Loucy (cell line): ENCODE data around the gene IRAK1.

Experiments used
- H2AFZ ChIP-seq: fragments of 200-600 bp; sonication (generic); 2 replicates; pipeline ENCODE4 v1.6.0; 2016; ENCODE audit warnings: antibody characterized with exemption, mild to moderate bottlenecking, low read length, moderate library complexity
- H3F3A ChIP-seq: fragments of 200-600 bp; 2 replicates; pipeline ENCODE4 v1.6.0; 2016; ENCODE audit warnings: antibody characterized with exemption, low read depth, mild to moderate bottlenecking
- H3K27me3 ChIP-seq: fragments of 200-600 bp; sonication (generic); 2 replicates; pipeline ENCODE4 v1.6.1; 2014; ENCODE audit warnings: low read length, mild to moderate bottlenecking; ENCODE audit not compliant: insufficient read depth, poor library complexity, severe bottlenecking
- H3K36me3 ChIP-seq: fragments of 200-600 bp; sonication (generic); 2 replicates; pipeline ENCODE4 v1.6.1; 2016; ENCODE audit warnings: low read length; ENCODE audit not compliant: insufficient read depth
- H3K4me1 ChIP-seq: fragments of 200-600 bp; sonication (generic); 2 replicates; pipeline ENCODE4 v1.5.1; 2014; ENCODE audit warnings: low read length, mild to moderate bottlenecking; ENCODE audit not compliant: insufficient read depth, poor library complexity, severe bottlenecking
- H3K4me2 ChIP-seq: fragments of 200-600 bp; sonication (generic); 2 replicates; pipeline ENCODE4 v1.6.0; 2014; ENCODE audit warnings: antibody characterized with exemption, low read length, low read depth, mild to moderate bottlenecking; ENCODE audit not compliant: poor library complexity, severe bottlenecking
- H3K4me3 ChIP-seq: fragments of 200-600 bp; sonication (generic); 2 replicates; pipeline ENCODE4 v1.5.1; 2014; ENCODE audit warnings: low read length, mild to moderate bottlenecking, mixed read lengths; ENCODE audit not compliant: poor library complexity, severe bottlenecking
- H3K79me2 ChIP-seq: fragments of 200-600 bp; sonication (generic); 2 replicates; pipeline ENCODE4 v1.6.1; 2014; ENCODE audit warnings: low read length; ENCODE audit not compliant: insufficient read depth
- H3K9ac ChIP-seq: fragments of 200-600 bp; sonication (generic); 2 replicates; pipeline ENCODE4 v1.6.0; 2014; ENCODE audit warnings: mild to moderate bottlenecking, low read depth, low read length, moderate library complexity; ENCODE audit not compliant: poor library complexity, severe bottlenecking
- H3K9me2 ChIP-seq: fragments of 200-600 bp; sonication (generic); replicated peaks from 2 replicates; pipeline ENCODE4 v1.6.1; 2016; ENCODE audit warnings: low read depth, low read length, mixed read lengths
- H3K9me3 ChIP-seq: fragments of 200-600 bp; sonication (generic); 2 replicates; pipeline ENCODE4 v1.6.1; 2014; ENCODE audit warnings: mild to moderate bottlenecking, antibody characterized with exemption, low read length, low read depth; ENCODE audit not compliant: insufficient read depth
- H4K20me1 ChIP-seq: fragments of 200-600 bp; sonication (generic); 2 replicates; pipeline ENCODE4 v1.6.0; 2014; ENCODE audit warnings: antibody characterized with exemption, low read length, mild to moderate bottlenecking; ENCODE audit not compliant: insufficient read depth, poor library complexity, severe bottlenecking
- CTCF ChIP-seq: fragments of 200-600 bp; sonication (generic); conservative IDR thresholded peaks from 2 replicates; pipeline ENCODE4 v1.5.1; 2014; ENCODE audit warnings: mild to moderate bottlenecking, antibody characterized with exemption, low read length
- EZH2phosphoT487 ChIP-seq: fragments of 200-600 bp; IDR thresholded peaks from 2 replicates; pipeline ENCODE4 v1.6.1; 2018; ENCODE audit warnings: antibody characterized with exemption, mild to moderate bottlenecking, moderate library complexity, borderline replicate concordance

IRAK1 gene

GRCh38 chrX:154025230-154025629 lies 5.5 kb upstream of the IRAK1 start:
- H3K27me3 ChIP-seq, result no peaks in the 10 kb centered on the region
- peaks cover 8% of the 10 kb centered on the region; the same call in 1 of the 2 replicates for H3K79me2 ChIP-seq
- H3K36me3 ChIP-seq, result peaks cover 30% of the 10 kb centered on the region; the same call in 1 of the 2 replicates
- H3K4me3 ChIP-seq, result no peak overlapping the region
- H3K9me3 ChIP-seq, result no peaks in the 10 kb centered on the region
- no peaks in the 10 kb centered on the region for H3F3A ChIP-seq
- no peak overlapping the region for H3K9ac ChIP-seq
- no peaks in the 10 kb centered on the region for H3K9me2 ChIP-seq
- no peak overlapping the region for H2AFZ ChIP-seq
- H3K4me2 ChIP-seq, result no peak overlapping the region
- H4K20me1 ChIP-seq, result no peaks in the 10 kb centered on the region
- no peaks in the 10 kb centered on the region for H3K4me1 ChIP-seq
- no peak for TF ChIP-seq EZH2phosphoT487

GRCh38 chrX:154024271-154024670 lies 4.6 kb upstream of the IRAK1 start:
- Histone ChIP-seq H3K27me3 (no peaks in the 10 kb centered on the region), H3K4me3 (no peak overlapping the region), H3F3A (no peaks in the 10 kb centered on the region), H3K9me2 (no peaks in the 10 kb centered on the region), H3K4me2 (no peak overlapping the region), H3K79me2 (peaks cover 14% of the 10 kb centered on the region), H3K9me3 (no peaks in the 10 kb centered on the region), H3K4me1 (no peaks in the 10 kb centered on the region), H4K20me1 (no peaks in the 10 kb centered on the region), H2AFZ (no peak overlapping the region), H3K36me3 (peaks cover 22% of the 10 kb centered on the region; the same call in 1 of the 2 replicates), H3K9ac (no peak overlapping the region)
- TF ChIP-seq EZH2phosphoT487, result no peak
- no peak for TF ChIP-seq CTCF

- no peaks in the 10 kb centered on the region for H3K27me3 ChIP-seq
- TF ChIP-seq EZH2phosphoT487, result no peak
- no peak for TF ChIP-seq CTCF
- peaks cover 16% of the 10 kb centered on the region; the same call in 1 of the 2 replicates for H3K36me3 ChIP-seq
- no peak overlapping the region for H3K4me2 ChIP-seq
- H3K9me2 ChIP-seq, result no peaks in the 10 kb centered on the region
- no peaks in the 10 kb centered on the region for H3F3A ChIP-seq
- H3K4me3 ChIP-seq, result no peak overlapping the region
- H2AFZ ChIP-seq, result no peak overlapping the region
- H3K9ac ChIP-seq, result no peak overlapping the region
- H4K20me1 ChIP-seq, result no peaks in the 10 kb centered on the region
- no peaks in the 10 kb centered on the region for H3K9me3 ChIP-seq
- H3K4me1 ChIP-seq, result no peaks in the 10 kb centered on the region
- peaks cover 22% of the 10 kb centered on the region for H3K79me2 ChIP-seq
Measured at GRCh38 chrX:154023276-154024000, 3.7 kb upstream of the IRAK1 start.

GRCh38 chrX:154022108-154022507 lies 2.4 kb upstream of the IRAK1 start:
- Histone ChIP-seq H3K4me1 (no peaks in the 10 kb centered on the region), H4K20me1 (no peaks in the 10 kb centered on the region), H3K4me2 (no peak overlapping the region), H3F3A (no peaks in the 10 kb centered on the region), H3K4me3 (no peak overlapping the region), H3K36me3 (peaks cover 2% of the 10 kb centered on the region; the same call in 1 of the 2 replicates), H3K27me3 (no peaks in the 10 kb centered on the region), H3K9me3 (no peaks in the 10 kb centered on the region), H3K79me2 (peaks cover 35% of the 10 kb centered on the region), H3K9me2 (no peaks in the 10 kb centered on the region), H3K9ac (no peak overlapping the region), H2AFZ (no peak overlapping the region)
- TF ChIP-seq EZH2phosphoT487 (no peak), CTCF (no peak)
